Right lobe of liver (tissue), 6 donors: Measurements from ENCODE around the gene SPTBN1. TPM values are rescaled to one million over a fixed set of nuclear protein-coding genes. Genes with fewer than 3 reads are reported as not detected.
A peak's percentile ranks its signal among the peaks of the same experiment; 100 is the strongest.

Experiments
- ATAC-seq, 4 donors: fragments of 200-7000 bp; cut with Tn5 transposase; one replicate each; pipeline ENCODE4 v1.9.1; 2020; ENCODE audit warnings: mild to moderate bottlenecking in 4 of 4, moderate library complexity in 4 of 4
- DNase-seq, 3 donors: peaks; one replicate each; pipeline ENCODE4 v3.0.0-alpha.2; 2020
- H3K27ac ChIP-seq, 3 donors: fragments of 200-600 bp; one replicate each; pipeline ENCODE4 v1.8.0; 2022
- H3K27me3 ChIP-seq, 2 donors: fragments of 200-600 bp; one replicate each; pipeline ENCODE4 v1.8.0; 2022
- H3K36me3 ChIP-seq, 4 donors: fragments of 200-600 bp; sonication (generic) in 1 of 4; one replicate each; pipeline versions ENCODE4 v1.5.1 to v1.8.0; 2017 to 2022; ENCODE audit warnings: control low read depth in 1 of 4
- H3K4me1 ChIP-seq, 4 donors: fragments of 200-600 bp; sonication (generic) in 1 of 4; one replicate each; pipeline versions ENCODE4 v1.5.1 to v1.8.0; 2017 to 2022; ENCODE audit warnings: control low read depth in 1 of 4
- H3K4me3 ChIP-seq, 3 donors: fragments of 200-600 bp; one replicate each; pipeline ENCODE4 v1.8.0; 2022
- H3K9me3 ChIP-seq, 4 donors: fragments of 200-600 bp; sonication (generic) in 1 of 4; one replicate each; pipeline versions ENCODE4 v1.5.1 to v1.8.0; 2017 to 2022; ENCODE audit warnings: control low read depth in 1 of 4
- CTCF ChIP-seq, 4 donors: fragments of 200-600 bp in 3 of 4; fragments of 450-650 bp in 1 of 4; IDR thresholded peaks; one replicate each; pipeline versions ENCODE4 v1.5.1 to v1.8.0; 2016 to 2022; ENCODE audit warnings: antibody characterized with exemption in 4 of 4, mild to moderate bottlenecking in 2 of 4
- POLR2A ChIP-seq: fragments of 450-650 bp; IDR thresholded peaks from one replicate; pipeline ENCODE4 v1.6.1; 2017; ENCODE audit warnings: antibody characterized with exemption, mild to moderate bottlenecking
- WGBS: methylation state at CpG from one replicate; pipeline ENCODE4 v1.1.6; 2018; ENCODE audit warnings: low coverage, low lambda C conversion rate; ENCODE audit not compliant: insufficient coverage; ENCODE audit errors: missing lambda C conversion rate; 5-methylcytosine and 5-hydroxymethylcytosine counted together
- intact Hi-C, 2 donors: fragments of 100-400 bp; cut with DNase I; formaldehyde crosslinking; loops; one replicate each; pipeline versions ENCODE4 v1.11.2 to v1.14.1; 2022
- total RNA-seq, 6 experiments: library from RNA; depleted of rRNA in 2 of 6; stranded (reverse); fragments of >200 nt in 2 of 6; fragmentation: NEBNext Ultra II Directional in 3 of 6; extraction: Animal tissue kit (Norgen Biotek cat#: 25700) in 3 of 6; gene quantifications; one replicate each; pipeline versions ENCODE4 v1.1.0 to v1.2.4, GENCODE V29; 2016 to 2023
- donor health status: DM: no; HTN: yes; CAD: no.
- donor health status: DM: no; HTN: no; CAD: no.
- donor health status: DM: no; HTN: no; CAD: no.
- donor health status: DM: no; HTN: yes; CAD: no.
- donor health status: DM: no; HTN: yes; CAD: no.

SPTBN1 gene
- total RNA-seq, 6 experiments from 2014 or later = 107 to 315 (median 227) TPM

GRCh38 chr2:54706622-54707021 lies 250.5 kb downstream of the SPTBN1 start:
- TF ChIP-seq POLR2A (no peak), CTCF (IDR thresholded peaks at IDR 0.05) (no peak)
- Histone ChIP-seq H3K27ac (no peak overlapping the region), H3K36me3 (no peaks in the 10 kb centered on the region), H3K9me3 (no peaks in the 10 kb centered on the region), H3K4me1 (peaks cover 0 to 9% (median 0%) of the 10 kb centered on the region in 4 donors), H3K4me3 (no peak overlapping the region), H3K27me3 (no peaks in the 10 kb centered on the region)
- intact Hi-C loops = no loop called here
- WGBS = 30% methylated on average over 1 of the region's 1 CpG
- DNase-seq (no peak), ATAC-seq (no peak)

GRCh38 chr2:54708584-54709335 lies 252.6 kb downstream of the SPTBN1 start:
- 3% methylated on average over 4 of the region's 35 CpGs for WGBS
- peak overlapping the region in 2 of 3 donors; percentile 25 to 72 for H3K27ac ChIP-seq
- ATAC-seq (peak; percentile 83 to 90 (median 86)), DNase-seq (peak; percentile 61 to 78 (median 72))
- TF ChIP-seq CTCF (IDR thresholded peaks at IDR 0.05) (no peak), POLR2A (no peak)
- H3K4me3 ChIP-seq = peak overlapping the region; percentile 48 to 65 (median 51)
- no peaks in the 10 kb centered on the region for H3K36me3 ChIP-seq
- no peaks in the 10 kb centered on the region for H3K27me3 ChIP-seq
- intact Hi-C loops = no loop called here
- H3K4me1 ChIP-seq = peaks cover 0 to 9% (median 0%) of the 10 kb centered on the region in 4 donors
- H3K9me3 ChIP-seq = no peaks in the 10 kb centered on the region

GRCh38 chr2:54709336-54709809 lies 253.2 kb downstream of the SPTBN1 start:
- WGBS = no CpG with 5 or more reads among the region's 18 CpGs
- ATAC-seq (peak; percentile 76 to 84 (median 84)), DNase-seq (peak; percentile 54 to 82 (median 81))
- TF ChIP-seq CTCF (IDR thresholded peaks at IDR 0.05) (no peak), POLR2A (peak; percentile 35)
- Histone ChIP-seq H3K27me3 (no peaks in the 10 kb centered on the region), H3K4me1 (peaks cover 0 to 9% (median 0%) of the 10 kb centered on the region in 4 donors), H3K9me3 (no peaks in the 10 kb centered on the region), H3K4me3 (peak overlapping the region; percentile 48 to 65 (median 51)), H3K36me3 (no peaks in the 10 kb centered on the region), H3K27ac (peak overlapping the region in 2 of 3 donors; percentile 25 to 72)
- intact Hi-C loops = no loop called here

GRCh38 chr2:54710216-54710615 lies 254.1 kb downstream of the SPTBN1 start:
- peaks cover 0 to 9% (median 0%) of the 10 kb centered on the region in 4 donors for H3K4me1 ChIP-seq
- 80% methylated on average over 1 of the region's 10 CpGs for WGBS
- no peak for ATAC-seq
- intact Hi-C loops = no loop called here
- TF ChIP-seq POLR2A (no peak), CTCF (IDR thresholded peaks at IDR 0.05) (no peak)
- no peaks in the 10 kb centered on the region for H3K36me3 ChIP-seq
- no peaks in the 10 kb centered on the region for H3K9me3 ChIP-seq
- H3K4me3 ChIP-seq = no peak overlapping the region
- H3K27me3 ChIP-seq = no peaks in the 10 kb centered on the region
- H3K27ac ChIP-seq = no peak overlapping the region
- no peak for DNase-seq
